GM19351 (cell line): ENCODE data around the gene ATCAY.

Experiments used
- ATAC-seq: cut with Tn5 transposase; IDR thresholded peaks from one replicate; pipeline ENCODE4 v1.9.1; 2021; ENCODE audit warnings: mild to moderate bottlenecking, moderate library complexity; ENCODE audit not compliant: unreplicated experiment

Gene ATCAY

GRCh38 chr19:3968556-3969434 lies 88.3 kb downstream of the ATCAY start:
- no peak for ATAC-seq

- no peak for ATAC-seq
These were observed 89.2 kb downstream of the ATCAY start for GRCh38 chr19:3969435-3970312.

DNA sequence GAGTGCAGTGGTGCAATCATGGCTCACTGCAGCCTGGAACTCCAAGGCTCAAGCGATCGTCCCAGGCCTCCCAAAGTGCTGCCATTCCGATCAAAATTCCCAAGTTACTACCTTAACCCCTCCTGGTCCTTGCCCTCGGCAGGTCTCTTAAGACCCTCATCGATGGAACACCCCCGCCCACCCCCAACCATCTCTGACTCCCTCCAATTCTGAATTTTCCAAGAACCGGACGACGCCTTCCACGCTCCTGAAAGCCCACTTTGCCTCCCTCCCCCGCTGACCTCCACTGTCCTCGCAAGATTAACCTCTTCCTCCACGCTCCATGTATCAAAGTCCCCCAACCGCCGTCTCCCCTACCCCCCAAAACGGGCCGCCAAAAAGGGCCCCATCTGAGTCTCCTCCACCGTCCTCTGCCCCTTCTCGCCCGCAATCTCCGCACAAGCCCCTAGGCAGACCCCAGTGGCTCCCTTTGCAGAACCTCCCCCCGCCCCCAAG lies 89.9 kb downstream of the ATCAY start:
- ATAC-seq, result no peak

GRCh38 chr19:3970808-3971598 lies 90.5 kb downstream of the ATCAY start, which contains the start of gene DAPK3:
Gene DAPK3 (minus strand): TSS chr19:3971099. CDS start chr19:3969735, 1,364 bp downstream.
- peak; percentile 91 for ATAC-seq

GRCh38 chr19:3975144-3975543 lies 94.7 kb downstream of the ATCAY start:
- no peak for ATAC-seq

GRCh38 chr19:3975637-3976087 lies 95.2 kb downstream of the ATCAY start:
- ATAC-seq, result no peak

- ATAC-seq, result no peak
These were observed 96.2 kb downstream of the ATCAY start for GRCh38 chr19:3976495-3977241.
